WTC11 (cell line): ENCODE results near the gene GMEB2. TPM values are rescaled to one million over a fixed set of nuclear protein-coding genes. Genes with fewer than 3 reads are reported as not detected.

Source experiments
- ATAC-seq: fragments of 200-7000 bp; cut with Tn5 transposase; 2 replicates; pipeline ENCODE4 v1.10.0; 2021; ENCODE audit warnings: mild to moderate bottlenecking, moderate library complexity
- CTCF ChIA-PET: fragments of 300-600 bp; sonication (Branson Sonifier 250); formaldehyde crosslinking; loops from one replicate; lab custom pipeline; 2021; ENCODE audit warnings: antibody characterized with exemption; lab: Charles Lee
- POLR2A ChIA-PET: fragments of 350-600 bp; sonication (Branson Sonifier 250); formaldehyde crosslinking; loops from one replicate; lab custom pipeline; 2021; ENCODE audit warnings: antibody characterized with exemption; lab: Charles Lee
- DNase-seq: peaks from one replicate; pipeline ENCODE4 v3.0.0; 2021; ENCODE audit warnings: low spot score
- H3K27ac Mint-ChIP-seq: 2 replicates; pipeline ENCODE4 v1.8.0; 2021; ENCODE audit warnings: mixed read lengths
- H3K27me3 Mint-ChIP-seq: 2 replicates; pipeline ENCODE4 v1.8.0; 2021; ENCODE audit warnings: low read depth, mild to moderate bottlenecking, moderate library complexity, mixed read lengths
- H3K36me3 Mint-ChIP-seq: 2 replicates; pipeline ENCODE4 v1.8.0; 2021; ENCODE audit warnings: mixed read lengths
- H3K4me1 Mint-ChIP-seq: 2 replicates; pipeline ENCODE4 v1.8.0; 2022; ENCODE audit warnings: mixed read lengths
- H3K4me3 Mint-ChIP-seq: 2 replicates; pipeline ENCODE4 v1.8.0; 2021; ENCODE audit warnings: mild to moderate bottlenecking, moderate library complexity, mixed read lengths
- H3K9me3 Mint-ChIP-seq: 2 replicates; pipeline ENCODE4 v1.8.0; 2021; ENCODE audit warnings: mixed read lengths
- CREB1 ChIP-seq: sonication (generic); formaldehyde crosslinking; IDR thresholded peaks from 2 replicates; pipeline ENCODE4 v1.8.0; 2023; ENCODE audit warnings: mild to moderate bottlenecking, missing genetic modification reagents
- FOXJ3 ChIP-seq: sonication (generic); formaldehyde crosslinking; IDR thresholded peaks from 2 replicates; pipeline ENCODE4 v1.9.0; 2021; ENCODE audit warnings: missing genetic modification reagents, mild to moderate bottlenecking, borderline replicate concordance
- MYBL2 ChIP-seq: sonication (generic); formaldehyde crosslinking; IDR thresholded peaks from 2 replicates; pipeline ENCODE4 v1.8.1; 2023; ENCODE audit warnings: mild to moderate bottlenecking, moderate library complexity, missing genetic modification reagents
- SP1 ChIP-seq: sonication (generic); formaldehyde crosslinking; conservative IDR thresholded peaks from 2 replicates; pipeline ENCODE4 v1.8.1; 2022; ENCODE audit warnings: missing genetic modification reagents
- TEAD1 ChIP-seq: sonication (generic); formaldehyde crosslinking; IDR thresholded peaks from 2 replicates; pipeline ENCODE4 v1.8.0; 2022; ENCODE audit warnings: mild to moderate bottlenecking, missing genetic modification reagents
- TP53 ChIP-seq: sonication (generic); formaldehyde crosslinking; IDR thresholded peaks from 2 replicates; pipeline ENCODE4 v1.8.1; 2023; ENCODE audit warnings: mild to moderate bottlenecking, missing genetic modification reagents
- ZNF219 ChIP-seq: sonication (generic); formaldehyde crosslinking; IDR thresholded peaks from 2 replicates; pipeline ENCODE4 v1.8.0; 2023; ENCODE audit warnings: missing genetic modification reagents, mild to moderate bottlenecking, borderline replicate concordance
- ZNF423 ChIP-seq: fragments of 250-450 bp; sonication (Bioruptor Pico); IDR thresholded peaks from 2 replicates; pipeline ENCODE4 v2.1.2; 2022; ENCODE audit warnings: mild to moderate bottlenecking, moderate library complexity
- total RNA-seq: library from RNA; stranded (reverse); gene quantifications from 3 replicates; pipeline ENCODE4 v1.2.3, GENCODE V29; 2021
- TF ChIP-seq, protein P1 (sequence below): sonication (generic); formaldehyde crosslinking; IDR thresholded peaks from 2 replicates; pipeline ENCODE4 v1.8.1; 2022; ENCODE audit warnings: low read depth, mild to moderate bottlenecking, moderate library complexity, missing genetic modification reagents, borderline replicate concordance
- TF ChIP-seq, protein P2 (sequence below): sonication (generic); formaldehyde crosslinking; IDR thresholded peaks from 2 replicates; pipeline ENCODE4 v1.8.0; 2023; ENCODE audit warnings: mild to moderate bottlenecking, missing genetic modification reagents
- TF ChIP-seq, protein P3 (sequence below): sonication (generic); formaldehyde crosslinking; IDR thresholded peaks from 2 replicates; pipeline ENCODE4 v1.8.1; 2022; ENCODE audit warnings: missing genetic modification reagents, borderline replicate concordance
- TF ChIP-seq, protein P4 (sequence below): sonication (generic); formaldehyde crosslinking; IDR thresholded peaks from 2 replicates; pipeline ENCODE4 v1.8.1; 2023; ENCODE audit warnings: mild to moderate bottlenecking, missing genetic modification reagents, moderate library complexity
- TF ChIP-seq, protein P5 (sequence below): sonication (generic); formaldehyde crosslinking; conservative IDR thresholded peaks from 2 replicates; pipeline ENCODE4 v1.8.1; 2022; ENCODE audit warnings: mild to moderate bottlenecking, missing genetic modification reagents
- TF ChIP-seq, protein P6 (sequence below): sonication (generic); formaldehyde crosslinking; IDR thresholded peaks from 2 replicates; pipeline ENCODE4 v1.8.1; 2022; ENCODE audit warnings: mild to moderate bottlenecking, missing genetic modification reagents, moderate library complexity, borderline replicate concordance
- TF ChIP-seq, protein P7 (sequence below): sonication (generic); formaldehyde crosslinking; IDR thresholded peaks from 2 replicates; pipeline ENCODE4 v1.8.0; 2022; ENCODE audit warnings: mild to moderate bottlenecking, missing genetic modification reagents
- TF ChIP-seq, protein P8 (sequence below): sonication (generic); formaldehyde crosslinking; IDR thresholded peaks from 2 replicates; pipeline ENCODE4 v1.8.0; 2023; ENCODE audit warnings: missing genetic modification reagents
- TF ChIP-seq, protein P9 (sequence below): fragments of 250-450 bp; sonication (Bioruptor Pico); IDR thresholded peaks from 2 replicates; pipeline ENCODE4 v2.1.2; 2022; ENCODE audit warnings: mild to moderate bottlenecking, moderate library complexity
- TF ChIP-seq, protein P10 (sequence below): sonication (generic); formaldehyde crosslinking; IDR thresholded peaks from 2 replicates; pipeline ENCODE4 v1.8.0; 2022; ENCODE audit warnings: mild to moderate bottlenecking, missing genetic modification reagents
- TF ChIP-seq, protein P11 (sequence below): sonication (generic); formaldehyde crosslinking; IDR thresholded peaks from 2 replicates; pipeline ENCODE4 v1.8.0; 2022; ENCODE audit warnings: mild to moderate bottlenecking, missing genetic modification reagents

GMEB2 gene
- total RNA-seq, 1 experiment from 2014 or later = 14.8 TPM

DNA sequence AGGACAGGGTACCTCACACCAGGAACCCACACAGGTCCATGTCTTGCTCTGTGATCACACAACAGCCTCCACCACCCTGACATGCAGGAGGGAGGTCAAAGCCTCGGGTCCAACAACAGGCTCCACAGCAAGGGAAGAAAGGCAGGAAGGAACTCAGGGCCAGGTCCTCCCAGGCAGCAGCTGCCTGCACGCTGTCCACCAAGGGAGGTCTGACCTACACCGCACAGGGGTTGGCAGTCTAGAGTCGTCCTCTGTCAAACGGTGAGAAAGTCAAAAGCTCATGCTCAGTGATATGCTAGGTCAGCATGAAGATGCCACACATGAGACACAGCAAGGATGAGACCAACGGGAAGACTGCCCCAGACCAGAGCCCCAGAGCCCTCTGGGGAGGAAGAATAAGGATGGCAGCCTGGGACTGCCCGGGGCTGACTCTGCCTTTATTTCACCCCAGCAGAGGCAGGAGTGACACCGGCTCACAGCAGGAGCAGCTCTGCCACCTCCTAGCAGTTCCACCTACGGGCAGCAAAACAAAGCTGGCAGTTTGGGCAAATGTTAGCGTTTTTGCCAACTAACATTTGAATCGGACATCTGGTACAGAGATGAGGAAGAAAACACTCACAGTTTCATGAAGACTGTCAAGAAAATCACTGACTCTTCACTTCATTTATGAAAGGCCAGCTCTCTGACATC, 8.5 kb downstream of the GMEB2 start:
- H3K9me3 Mint-ChIP-seq = peaks cover 14% of the 10 kb centered on the region
- H3K4me3 Mint-ChIP-seq = no peak overlapping the region
- ATAC-seq = no peak
- no peaks in the 10 kb centered on the region; the same call in 1 of the 2 replicates for H3K27me3 Mint-ChIP-seq
- peaks cover 43% of the 10 kb centered on the region for H3K36me3 Mint-ChIP-seq
- H3K27ac Mint-ChIP-seq = no peak overlapping the region
- ChIA-PET POLR2A (interaction anchor here (0.8 to 1.0 kb wide), 2 partner anchors 16 to 23 kb away, joined by 3 to 4 read pairs; no protein-coding TSS in a partner anchor), CTCF (no interaction called here)
- TF ChIP-seq, protein P1, sequence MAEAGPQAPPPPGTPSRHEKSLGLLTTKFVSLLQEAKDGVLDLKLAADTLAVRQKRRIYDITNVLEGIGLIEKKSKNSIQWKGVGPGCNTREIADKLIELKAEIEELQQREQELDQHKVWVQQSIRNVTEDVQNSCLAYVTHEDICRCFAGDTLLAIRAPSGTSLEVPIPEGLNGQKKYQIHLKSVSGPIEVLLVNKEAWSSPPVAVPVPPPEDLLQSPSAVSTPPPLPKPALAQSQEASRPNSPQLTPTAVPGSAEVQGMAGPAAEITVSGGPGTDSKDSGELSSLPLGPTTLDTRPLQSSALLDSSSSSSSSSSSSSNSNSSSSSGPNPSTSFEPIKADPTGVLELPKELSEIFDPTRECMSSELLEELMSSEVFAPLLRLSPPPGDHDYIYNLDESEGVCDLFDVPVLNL (CRISPR knock-in tag) = no peak
- TF ChIP-seq, protein P2, sequence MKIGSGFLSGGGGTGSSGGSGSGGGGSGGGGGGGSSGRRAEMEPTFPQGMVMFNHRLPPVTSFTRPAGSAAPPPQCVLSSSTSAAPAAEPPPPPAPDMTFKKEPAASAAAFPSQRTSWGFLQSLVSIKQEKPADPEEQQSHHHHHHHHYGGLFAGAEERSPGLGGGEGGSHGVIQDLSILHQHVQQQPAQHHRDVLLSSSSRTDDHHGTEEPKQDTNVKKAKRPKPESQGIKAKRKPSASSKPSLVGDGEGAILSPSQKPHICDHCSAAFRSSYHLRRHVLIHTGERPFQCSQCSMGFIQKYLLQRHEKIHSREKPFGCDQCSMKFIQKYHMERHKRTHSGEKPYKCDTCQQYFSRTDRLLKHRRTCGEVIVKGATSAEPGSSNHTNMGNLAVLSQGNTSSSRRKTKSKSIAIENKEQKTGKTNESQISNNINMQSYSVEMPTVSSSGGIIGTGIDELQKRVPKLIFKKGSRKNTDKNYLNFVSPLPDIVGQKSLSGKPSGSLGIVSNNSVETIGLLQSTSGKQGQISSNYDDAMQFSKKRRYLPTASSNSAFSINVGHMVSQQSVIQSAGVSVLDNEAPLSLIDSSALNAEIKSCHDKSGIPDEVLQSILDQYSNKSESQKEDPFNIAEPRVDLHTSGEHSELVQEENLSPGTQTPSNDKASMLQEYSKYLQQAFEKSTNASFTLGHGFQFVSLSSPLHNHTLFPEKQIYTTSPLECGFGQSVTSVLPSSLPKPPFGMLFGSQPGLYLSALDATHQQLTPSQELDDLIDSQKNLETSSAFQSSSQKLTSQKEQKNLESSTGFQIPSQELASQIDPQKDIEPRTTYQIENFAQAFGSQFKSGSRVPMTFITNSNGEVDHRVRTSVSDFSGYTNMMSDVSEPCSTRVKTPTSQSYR = no peak
- no peak for TF ChIP-seq ZNF423
- no peak for TF ChIP-seq SP1 (CRISPR knock-in tag)
- TF ChIP-seq MYBL2 (CRISPR knock-in tag) = no peak
- TF ChIP-seq, protein P3, sequence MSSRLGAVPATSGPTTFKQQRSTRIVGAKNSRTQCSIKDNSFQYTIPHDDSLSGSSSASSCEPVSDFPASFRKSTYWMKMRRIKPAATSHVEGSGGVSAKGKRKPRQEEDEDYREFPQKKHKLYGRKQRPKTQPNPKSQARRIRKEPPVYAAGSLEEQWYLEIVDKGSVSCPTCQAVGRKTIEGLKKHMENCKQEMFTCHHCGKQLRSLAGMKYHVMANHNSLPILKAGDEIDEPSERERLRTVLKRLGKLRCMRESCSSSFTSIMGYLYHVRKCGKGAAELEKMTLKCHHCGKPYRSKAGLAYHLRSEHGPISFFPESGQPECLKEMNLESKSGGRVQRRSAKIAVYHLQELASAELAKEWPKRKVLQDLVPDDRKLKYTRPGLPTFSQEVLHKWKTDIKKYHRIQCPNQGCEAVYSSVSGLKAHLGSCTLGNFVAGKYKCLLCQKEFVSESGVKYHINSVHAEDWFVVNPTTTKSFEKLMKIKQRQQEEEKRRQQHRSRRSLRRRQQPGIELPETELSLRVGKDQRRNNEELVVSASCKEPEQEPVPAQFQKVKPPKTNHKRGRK = no peak
- no peak for TF ChIP-seq TEAD1
- TF ChIP-seq, protein P4, sequence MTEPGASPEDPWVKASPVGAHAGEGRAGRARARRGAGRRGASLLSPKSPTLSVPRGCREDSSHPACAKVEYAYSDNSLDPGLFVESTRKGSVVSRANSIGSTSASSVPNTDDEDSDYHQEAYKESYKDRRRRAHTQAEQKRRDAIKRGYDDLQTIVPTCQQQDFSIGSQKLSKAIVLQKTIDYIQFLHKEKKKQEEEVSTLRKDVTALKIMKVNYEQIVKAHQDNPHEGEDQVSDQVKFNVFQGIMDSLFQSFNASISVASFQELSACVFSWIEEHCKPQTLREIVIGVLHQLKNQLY (CRISPR knock-in tag) = no peak
- TF ChIP-seq, protein P5, sequence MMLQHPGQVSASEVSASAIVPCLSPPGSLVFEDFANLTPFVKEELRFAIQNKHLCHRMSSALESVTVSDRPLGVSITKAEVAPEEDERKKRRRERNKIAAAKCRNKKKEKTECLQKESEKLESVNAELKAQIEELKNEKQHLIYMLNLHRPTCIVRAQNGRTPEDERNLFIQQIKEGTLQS (CRISPR knock-in tag) = no peak
- TF ChIP-seq, all 79 proteins: peak for 0
- DNase-seq = no peak
- H3K4me1 Mint-ChIP-seq = peaks cover 7% of the 10 kb centered on the region

DNA sequence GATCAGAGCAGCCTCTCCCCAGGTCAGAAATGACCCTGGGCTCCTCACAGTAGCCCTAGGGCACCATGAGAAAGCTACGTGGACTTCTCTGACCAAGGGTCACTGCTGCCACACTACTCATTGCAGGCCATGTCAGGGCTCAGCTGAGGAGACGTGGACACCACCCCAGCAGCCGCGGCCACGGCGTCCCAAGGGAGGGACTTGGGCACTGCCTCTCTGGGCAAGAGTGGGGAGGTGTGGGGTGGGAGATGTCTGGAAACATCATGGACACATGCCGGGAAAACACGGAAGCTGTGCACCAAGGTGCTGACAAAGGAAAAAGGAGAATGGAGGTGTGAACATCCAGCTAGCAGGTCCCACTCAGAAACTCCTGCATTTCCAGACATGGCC, 9.0 kb downstream of the GMEB2 start:
- peaks cover 7% of the 10 kb centered on the region for H3K4me1 Mint-ChIP-seq
- DNase-seq (no peak), ATAC-seq (no peak)
- H3K27me3 Mint-ChIP-seq = no peaks in the 10 kb centered on the region; the same call in 1 of the 2 replicates
- no peak overlapping the region for H3K27ac Mint-ChIP-seq
- H3K36me3 Mint-ChIP-seq = peaks cover 43% of the 10 kb centered on the region
- CTCF ChIA-PET = no interaction called here
- POLR2A ChIA-PET = interaction anchor here (0.8 to 1.0 kb wide), 2 partner anchors 17 to 24 kb away, joined by 3 to 4 read pairs; no protein-coding TSS in a partner anchor
- H3K9me3 Mint-ChIP-seq = peaks cover 14% of the 10 kb centered on the region
- H3K4me3 Mint-ChIP-seq = no peak overlapping the region
- no peak for TF ChIP-seq ZNF423
- TF ChIP-seq, protein P6, sequence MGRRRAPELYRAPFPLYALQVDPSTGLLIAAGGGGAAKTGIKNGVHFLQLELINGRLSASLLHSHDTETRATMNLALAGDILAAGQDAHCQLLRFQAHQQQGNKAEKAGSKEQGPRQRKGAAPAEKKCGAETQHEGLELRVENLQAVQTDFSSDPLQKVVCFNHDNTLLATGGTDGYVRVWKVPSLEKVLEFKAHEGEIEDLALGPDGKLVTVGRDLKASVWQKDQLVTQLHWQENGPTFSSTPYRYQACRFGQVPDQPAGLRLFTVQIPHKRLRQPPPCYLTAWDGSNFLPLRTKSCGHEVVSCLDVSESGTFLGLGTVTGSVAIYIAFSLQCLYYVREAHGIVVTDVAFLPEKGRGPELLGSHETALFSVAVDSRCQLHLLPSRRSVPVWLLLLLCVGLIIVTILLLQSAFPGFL = no peak
- TF ChIP-seq, protein P7, sequence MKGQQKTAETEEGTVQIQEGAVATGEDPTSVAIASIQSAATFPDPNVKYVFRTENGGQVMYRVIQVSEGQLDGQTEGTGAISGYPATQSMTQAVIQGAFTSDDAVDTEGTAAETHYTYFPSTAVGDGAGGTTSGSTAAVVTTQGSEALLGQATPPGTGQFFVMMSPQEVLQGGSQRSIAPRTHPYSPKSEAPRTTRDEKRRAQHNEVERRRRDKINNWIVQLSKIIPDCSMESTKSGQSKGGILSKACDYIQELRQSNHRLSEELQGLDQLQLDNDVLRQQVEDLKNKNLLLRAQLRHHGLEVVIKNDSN (CRISPR knock-in tag) = no peak
- TF ChIP-seq CREB1 (CRISPR knock-in tag) = no peak
- TF ChIP-seq ZNF219 (CRISPR knock-in tag) = no peak
- TF ChIP-seq, protein P8, sequence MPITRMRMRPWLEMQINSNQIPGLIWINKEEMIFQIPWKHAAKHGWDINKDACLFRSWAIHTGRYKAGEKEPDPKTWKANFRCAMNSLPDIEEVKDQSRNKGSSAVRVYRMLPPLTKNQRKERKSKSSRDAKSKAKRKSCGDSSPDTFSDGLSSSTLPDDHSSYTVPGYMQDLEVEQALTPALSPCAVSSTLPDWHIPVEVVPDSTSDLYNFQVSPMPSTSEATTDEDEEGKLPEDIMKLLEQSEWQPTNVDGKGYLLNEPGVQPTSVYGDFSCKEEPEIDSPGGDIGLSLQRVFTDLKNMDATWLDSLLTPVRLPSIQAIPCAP (CRISPR knock-in tag) = no peak
- TF ChIP-seq, protein P9, sequence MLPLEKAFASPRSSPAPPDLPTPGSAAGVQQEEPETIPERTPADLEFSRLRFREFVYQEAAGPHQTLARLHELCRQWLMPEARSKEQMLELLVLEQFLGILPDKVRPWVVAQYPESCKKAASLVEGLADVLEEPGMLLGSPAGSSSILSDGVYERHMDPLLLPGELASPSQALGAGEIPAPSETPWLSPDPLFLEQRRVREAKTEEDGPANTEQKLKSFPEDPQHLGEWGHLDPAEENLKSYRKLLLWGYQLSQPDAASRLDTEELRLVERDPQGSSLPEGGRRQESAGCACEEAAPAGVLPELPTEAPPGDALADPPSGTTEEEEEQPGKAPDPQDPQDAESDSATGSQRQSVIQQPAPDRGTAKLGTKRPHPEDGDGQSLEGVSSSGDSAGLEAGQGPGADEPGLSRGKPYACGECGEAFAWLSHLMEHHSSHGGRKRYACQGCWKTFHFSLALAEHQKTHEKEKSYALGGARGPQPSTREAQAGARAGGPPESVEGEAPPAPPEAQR = no peak
- TF ChIP-seq TP53 (CRISPR knock-in tag) = no peak
- TF ChIP-seq, protein P10, sequence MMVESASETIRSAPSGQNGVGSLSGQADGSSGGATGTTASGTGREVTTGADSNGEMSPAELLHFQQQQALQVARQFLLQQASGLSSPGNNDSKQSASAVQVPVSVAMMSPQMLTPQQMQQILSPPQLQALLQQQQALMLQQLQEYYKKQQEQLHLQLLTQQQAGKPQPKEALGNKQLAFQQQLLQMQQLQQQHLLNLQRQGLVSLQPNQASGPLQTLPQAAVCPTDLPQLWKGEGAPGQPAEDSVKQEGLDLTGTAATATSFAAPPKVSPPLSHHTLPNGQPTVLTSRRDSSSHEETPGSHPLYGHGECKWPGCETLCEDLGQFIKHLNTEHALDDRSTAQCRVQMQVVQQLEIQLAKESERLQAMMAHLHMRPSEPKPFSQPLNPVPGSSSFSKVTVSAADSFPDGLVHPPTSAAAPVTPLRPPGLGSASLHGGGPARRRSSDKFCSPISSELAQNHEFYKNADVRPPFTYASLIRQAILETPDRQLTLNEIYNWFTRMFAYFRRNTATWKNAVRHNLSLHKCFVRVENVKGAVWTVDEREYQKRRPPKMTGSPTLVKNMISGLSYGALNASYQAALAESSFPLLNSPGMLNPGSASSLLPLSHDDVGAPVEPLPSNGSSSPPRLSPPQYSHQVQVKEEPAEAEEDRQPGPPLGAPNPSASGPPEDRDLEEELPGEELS (CRISPR knock-in tag) = no peak
- TF ChIP-seq, protein P11, sequence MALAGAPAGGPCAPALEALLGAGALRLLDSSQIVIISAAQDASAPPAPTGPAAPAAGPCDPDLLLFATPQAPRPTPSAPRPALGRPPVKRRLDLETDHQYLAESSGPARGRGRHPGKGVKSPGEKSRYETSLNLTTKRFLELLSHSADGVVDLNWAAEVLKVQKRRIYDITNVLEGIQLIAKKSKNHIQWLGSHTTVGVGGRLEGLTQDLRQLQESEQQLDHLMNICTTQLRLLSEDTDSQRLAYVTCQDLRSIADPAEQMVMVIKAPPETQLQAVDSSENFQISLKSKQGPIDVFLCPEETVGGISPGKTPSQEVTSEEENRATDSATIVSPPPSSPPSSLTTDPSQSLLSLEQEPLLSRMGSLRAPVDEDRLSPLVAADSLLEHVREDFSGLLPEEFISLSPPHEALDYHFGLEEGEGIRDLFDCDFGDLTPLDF = no peak
- TF ChIP-seq FOXJ3 = no peak
- TF ChIP-seq SP1 (CRISPR knock-in tag) = no peak
